ENCODE measurements around the gene VPS13A.
"Not testable (repeated sequence)": the region's sequence is repeated elsewhere in the genome, so short reads cannot be mapped to it uniquely, and the experiment has no call there.

Gene VPS13A

DNA sequence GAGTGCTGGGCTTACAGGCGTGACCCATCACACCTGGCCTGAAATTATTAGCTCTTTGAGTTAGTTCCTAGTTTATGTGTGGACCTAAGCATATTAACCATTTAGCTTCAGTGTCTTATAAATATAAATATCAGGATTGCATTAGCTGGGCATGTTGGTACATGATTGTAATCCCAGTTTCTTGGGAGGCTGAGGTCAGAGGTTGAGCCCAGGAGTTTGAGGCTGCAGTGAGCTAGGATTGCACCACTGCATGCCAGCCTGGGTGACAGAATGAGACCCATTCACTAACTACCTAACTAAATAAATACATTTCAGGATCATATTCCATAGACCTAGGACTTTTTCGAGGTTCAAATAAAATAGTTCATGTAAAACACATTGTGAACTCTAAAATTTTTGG is 129.8 kb downstream of the VPS13A start:
- no peak for DNase-seq

DNA sequence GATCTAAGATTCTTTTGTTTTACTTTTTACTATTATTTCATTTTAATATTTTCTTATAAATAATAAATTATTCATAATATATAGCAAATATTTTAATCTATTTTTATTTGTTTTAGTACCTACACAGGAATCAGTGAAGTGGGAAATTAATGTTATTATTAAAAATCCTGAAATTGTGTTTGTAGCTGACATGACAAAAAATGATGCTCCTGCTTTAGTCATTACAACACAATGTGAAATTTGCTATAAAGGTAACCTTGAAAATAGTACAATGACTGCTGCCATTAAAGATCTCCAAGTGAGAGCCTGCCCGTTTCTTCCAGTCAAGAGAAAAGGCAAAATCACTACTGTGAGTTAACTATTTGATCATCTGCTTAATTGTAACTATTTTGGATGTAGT is 138.7 kb downstream of the VPS13A start:
- DNase-seq, result no peak

DNA sequence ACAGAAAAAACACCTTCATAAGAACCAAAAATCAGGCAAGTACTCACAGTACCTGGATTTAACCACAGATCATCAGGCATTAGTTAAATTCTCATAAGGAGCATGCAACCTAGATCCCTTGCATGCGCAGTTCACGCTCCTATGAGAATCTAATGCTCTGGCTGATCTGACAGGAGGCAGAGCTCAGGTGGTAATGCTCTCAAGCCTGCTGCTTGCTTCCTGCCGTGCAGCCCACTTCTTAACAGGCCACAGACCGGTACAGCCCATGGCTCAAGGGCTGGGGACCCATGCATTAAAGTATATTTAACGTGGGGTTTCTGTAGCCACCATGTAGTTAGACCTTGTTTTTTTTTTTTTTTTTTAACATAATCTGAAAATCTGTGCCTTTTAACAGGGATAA is 147.7 kb downstream of the VPS13A start:
- DNase-seq, result no peak

DNA sequence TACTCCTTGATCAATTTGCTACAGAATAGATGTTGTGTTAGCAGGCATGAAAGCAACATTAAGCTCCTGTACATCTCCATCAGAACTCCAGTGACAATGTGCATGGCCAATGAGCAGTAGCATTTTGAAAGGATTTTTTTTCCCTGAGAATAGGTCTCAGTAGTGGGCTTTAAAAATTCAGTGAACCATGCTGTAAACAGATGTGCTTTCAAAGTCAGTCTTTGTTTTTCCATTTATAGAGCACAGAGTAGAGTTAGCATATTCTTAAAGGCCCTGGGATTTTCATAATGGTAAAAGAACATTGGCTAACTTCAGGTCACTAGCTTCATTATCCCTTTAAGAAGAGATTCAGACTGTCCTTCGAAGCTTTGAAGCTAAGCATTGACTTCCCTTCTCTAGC is 150.8 kb downstream of the VPS13A start:
- DNase-seq, result no peak

DNA sequence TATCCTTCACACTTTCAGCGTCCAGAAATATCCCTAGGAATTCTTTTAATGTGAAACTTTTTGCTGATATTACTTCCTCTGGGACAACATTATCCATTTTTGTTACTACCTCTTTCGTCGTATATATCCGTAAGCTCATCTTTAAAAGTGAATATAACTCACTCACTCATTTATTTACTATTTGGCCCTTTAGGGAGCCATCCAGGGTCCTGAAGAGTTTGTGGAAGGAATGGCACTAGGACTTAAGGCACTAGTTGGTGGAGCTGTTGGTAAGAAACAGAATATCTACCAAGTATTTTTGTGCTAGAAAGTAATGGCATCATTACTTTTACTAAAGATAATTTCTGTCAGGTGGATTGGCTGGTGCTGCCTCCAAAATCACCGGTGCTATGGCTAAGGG is 192.7 kb downstream of the VPS13A start:
- DNase-seq, result no peak

DNA sequence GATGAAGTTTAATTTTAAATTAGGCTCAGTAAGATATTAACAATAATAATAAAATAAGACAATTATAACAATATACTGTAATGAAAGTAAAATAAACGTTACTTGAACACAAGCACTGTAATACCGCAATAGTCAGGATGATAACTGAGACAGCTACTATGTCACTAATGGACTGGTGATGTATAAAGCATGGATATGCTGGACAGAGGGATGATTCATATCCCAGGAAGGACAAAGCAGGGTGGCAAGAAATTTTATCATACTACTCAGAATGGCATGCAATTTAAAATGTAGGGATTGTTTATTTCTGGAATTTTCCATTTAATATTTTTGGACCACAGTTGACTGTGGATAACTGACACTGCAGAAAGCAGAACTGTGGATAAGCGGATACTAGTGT is 196.9 kb downstream of the VPS13A start:
- no peak for DNase-seq

DNA sequence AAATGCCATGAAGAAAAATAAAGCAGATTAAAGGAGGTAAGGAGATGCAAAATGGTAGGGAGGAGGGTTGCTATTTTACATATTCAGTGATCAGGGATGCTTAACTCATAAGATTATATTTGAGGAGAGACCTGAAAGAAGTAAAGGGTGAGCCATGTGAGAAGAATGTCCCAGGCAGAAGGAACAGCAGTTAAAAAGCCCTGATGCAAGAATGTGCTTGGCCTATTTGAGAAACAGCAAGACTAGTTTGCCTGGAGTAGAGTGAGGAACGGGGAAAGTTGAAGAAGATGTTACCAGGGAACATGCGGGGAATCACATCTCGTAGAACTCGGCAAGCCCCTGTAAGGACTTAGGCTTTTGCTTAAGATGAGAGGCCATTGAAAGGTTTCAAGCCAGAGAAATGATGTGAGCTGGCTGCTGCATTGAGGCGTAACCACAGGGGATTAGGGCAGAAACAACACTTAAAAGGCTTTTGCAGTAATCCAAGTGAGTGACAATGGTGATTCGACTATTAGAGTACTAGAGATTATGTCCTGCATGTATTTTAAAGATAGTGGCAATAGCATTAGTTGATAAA is 198.7 kb downstream of the VPS13A start:
- no peak for DNase-seq

DNA sequence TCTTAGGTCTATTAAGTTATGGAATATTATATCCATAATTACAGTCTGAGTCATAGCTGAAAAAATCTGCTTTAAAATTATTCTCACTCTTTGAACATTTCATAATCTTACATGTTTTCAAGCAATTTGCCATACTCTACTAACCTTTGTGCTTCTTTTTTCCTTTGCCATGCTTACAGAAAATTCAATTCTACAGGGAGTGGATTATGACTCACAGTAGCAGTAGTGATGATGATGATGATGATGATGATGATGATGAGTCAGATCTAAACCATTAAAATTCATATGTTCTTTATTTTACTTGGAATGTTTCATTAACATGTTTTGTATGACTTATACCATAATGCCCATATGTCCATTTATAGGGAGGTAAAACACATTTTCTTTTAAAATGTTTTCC is 207.1 kb downstream of the VPS13A start:
- DNase-seq, result no peak

DNA sequence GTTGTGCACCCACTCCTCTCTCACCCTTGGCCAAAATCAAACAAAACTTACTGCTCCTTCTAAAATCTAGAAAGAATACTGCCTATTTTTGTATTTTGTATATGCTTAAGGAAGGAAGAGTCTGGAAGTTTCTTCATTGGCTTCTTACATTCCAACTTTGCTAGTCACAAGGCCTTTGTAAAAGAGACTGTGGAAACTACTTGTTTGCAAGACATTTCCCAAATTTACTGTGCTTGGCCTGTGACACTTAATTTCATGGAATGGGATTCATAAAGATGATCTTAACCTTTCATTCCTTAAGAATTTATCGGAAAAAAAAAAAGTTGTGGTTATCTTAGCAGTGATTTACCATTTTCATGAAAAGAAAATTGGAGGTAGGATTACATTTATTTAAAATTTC is 208.9 kb downstream of the VPS13A start:
- DNase-seq, result no peak

DNA sequence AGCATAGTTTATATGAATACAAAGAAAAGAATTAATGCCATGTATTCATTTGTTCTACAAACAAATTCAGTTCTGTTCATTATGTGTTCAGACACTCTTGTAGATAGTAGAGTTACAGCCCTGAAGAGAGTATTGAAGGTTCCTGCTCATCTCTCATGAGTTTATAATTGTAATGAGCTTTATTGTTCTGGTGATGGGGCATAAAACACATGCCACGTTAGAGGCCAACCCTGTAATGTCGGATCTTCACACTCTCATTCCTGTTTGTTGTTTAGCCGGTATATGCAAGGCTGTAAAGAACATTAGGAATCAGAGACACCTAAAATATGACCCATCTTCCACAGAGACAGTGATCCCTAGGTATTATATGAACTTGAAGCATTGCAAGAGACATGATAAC is 214.5 kb downstream of the VPS13A start:
- DNase-seq, result no peak

DNA sequence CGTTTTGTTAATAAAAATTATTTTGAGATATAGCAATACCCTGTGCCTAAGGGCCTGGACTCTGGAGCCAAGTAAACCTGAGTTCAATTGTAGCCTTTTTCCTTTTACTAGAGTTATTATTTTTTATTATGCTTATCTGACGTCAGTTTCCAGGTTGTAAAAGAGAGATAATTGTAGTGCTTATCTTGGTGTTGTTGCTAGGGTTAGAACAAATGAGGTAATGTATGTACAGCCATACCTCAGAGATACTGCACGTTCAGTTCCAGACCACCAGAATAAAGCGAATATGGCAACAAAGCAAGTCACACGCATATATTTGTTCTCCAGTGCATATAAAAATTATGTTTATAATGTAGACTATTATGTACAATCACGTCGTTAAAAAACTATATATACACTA is 215.0 kb downstream of the VPS13A start:
- no peak for DNase-seq

DNA sequence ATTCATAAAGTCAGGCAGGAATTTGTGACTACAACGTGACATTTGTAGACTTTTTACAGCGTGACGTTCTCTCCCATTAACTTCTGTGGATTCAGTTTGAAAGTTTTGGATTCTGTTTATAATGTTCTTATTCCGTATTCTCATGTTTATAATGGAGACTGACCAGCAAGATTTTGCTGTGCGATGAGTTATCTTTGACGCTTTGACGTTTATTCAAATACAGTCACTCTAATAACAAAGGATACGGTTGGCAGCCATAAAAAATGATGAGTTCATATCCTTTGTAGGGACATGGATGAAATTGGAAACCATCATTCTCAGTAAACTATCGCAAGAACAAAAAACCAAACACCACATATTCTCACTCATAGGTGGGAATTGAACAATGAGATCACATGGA is 221.2 kb downstream of the VPS13A start:
- not testable (repeated sequence) for DNase-seq

DNA sequence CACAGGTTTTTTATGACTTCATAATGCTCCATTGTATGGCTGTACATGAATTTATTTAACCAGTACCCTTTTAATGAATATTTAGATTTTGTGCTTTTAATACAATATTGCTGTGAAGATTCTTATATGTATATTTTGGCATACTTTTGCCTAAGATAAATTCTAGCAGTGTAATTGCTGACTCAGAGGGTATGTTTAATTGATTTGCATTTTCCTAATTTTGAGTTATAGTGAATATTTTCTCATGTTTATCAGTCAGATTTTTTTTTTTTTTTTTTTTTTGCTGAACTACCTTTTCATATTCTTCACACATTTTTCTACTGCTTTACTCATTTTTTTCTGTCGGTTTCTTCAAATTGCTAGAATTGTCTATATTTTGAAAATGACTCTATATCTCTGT is 222.6 kb downstream of the VPS13A start:
- DNase-seq, result no peak

DNA sequence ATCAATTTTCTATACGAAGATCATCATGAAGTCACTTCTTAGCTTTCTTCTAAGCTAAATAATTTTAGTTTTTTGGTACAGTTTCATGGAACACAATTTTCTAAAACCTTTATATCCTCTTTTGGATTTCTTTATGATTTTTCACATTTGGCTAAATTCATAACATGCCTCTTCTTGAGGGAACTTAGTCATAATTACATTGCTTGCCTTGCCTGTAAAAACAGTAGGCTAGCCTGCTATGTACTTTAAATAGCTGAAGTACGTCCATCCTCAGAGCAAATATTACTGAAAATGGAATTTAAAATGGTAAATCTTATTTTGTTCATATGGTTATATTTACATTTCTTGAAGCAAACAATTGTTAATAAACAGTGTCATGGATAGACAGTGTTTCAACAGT is 225.0 kb downstream of the VPS13A start:
- DNase-seq, result no peak

DNA sequence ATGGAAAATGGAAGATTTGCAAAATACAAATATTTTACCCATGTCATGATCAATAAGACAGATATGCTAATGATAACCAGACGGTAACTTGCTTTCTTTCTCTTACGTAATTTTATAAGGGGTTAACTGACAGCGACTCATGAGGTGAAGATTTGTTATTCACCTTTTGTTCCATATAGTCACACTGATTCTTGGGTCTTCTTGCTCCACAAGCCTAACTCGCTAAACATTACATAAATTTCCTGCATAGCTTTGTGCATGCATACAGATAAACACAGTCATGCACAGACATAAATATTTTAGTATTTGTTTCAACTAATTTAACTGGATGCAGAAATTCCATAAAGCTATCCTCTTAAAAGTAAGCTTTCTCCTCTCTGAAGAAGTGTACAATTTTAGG is 225.9 kb downstream of the VPS13A start:
- DNase-seq, result no peak

DNA sequence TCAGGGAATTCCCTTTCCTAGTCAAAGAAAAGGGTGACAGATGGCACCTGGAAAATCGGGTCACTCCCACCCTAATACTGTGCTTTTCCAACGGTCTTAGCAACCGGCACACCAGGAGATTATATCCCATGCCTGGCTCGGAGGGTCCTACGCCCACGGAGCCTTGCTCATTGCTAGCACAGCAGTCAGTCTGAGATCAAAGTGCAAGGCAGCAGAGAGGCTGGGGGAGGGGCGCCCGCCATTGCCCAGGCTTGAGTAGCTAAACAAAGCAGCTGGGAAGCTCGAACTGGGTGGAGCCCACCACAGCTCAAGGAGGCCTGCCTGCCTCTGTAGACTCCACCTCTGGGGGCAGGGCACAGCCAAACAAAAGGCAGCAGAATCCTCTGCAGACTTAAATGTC is 231.2 kb downstream of the VPS13A start:
- DNase-seq, result not testable (repeated sequence)

DNA sequence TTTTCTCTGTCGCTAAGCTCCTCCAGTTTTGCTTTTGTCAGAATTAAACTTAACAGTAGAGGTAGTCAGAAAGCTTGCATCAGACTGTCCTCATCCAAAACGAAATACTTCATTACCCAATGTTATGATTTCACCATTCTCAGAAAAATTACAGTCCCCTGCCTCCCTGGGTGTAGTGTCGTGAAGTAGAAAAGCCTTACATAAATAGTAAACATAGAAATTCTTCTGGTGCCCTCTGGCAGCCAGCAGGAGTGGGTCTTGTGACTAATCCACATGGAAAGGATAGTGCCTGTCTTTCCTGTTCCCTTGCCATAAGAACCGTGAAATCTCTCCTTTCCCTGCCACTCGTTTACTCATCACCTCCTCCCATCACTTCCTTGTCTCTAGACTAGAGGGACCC is 240.2 kb downstream of the VPS13A start:
- DNase-seq, result no peak

DNA sequence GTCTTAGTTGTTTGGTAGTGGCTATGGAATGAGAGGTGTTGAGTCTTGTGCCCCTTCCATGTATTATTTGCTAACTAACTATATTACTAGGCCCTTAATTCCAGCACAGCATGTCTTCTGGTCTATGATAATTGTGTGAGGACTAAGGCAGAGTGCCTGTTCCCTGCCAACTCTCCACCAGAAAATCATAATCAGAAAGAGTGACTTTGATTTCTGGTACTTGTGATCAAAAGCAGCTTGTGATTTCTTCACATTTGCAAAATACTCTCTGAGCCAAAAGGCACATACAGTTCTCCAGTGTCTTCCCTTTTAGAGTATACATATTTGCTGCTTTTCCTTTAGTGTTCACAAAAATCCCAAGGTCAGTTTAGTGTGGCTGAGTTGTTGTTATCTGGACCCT is 240.9 kb downstream of the VPS13A start:
- DNase-seq, result no peak

DNA sequence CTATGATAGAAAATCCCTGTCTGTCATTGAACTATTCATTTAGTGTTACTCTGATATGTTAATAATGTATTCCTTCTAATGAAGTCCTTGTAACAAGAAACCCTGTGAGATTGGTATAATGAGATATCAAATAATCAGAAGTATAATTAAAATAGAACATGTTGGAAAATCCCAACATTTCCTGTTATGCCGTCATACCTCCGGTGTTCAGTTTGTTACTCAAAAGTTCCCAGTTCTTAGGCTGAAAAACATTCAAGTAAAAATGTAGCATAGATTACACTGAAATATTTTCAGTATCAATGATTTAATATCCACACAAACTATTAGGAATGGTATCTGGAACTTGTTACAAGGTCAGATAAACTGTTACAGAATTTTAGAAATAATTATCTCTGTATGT is 243.3 kb downstream of the VPS13A start:
- no peak for DNase-seq

DNA sequence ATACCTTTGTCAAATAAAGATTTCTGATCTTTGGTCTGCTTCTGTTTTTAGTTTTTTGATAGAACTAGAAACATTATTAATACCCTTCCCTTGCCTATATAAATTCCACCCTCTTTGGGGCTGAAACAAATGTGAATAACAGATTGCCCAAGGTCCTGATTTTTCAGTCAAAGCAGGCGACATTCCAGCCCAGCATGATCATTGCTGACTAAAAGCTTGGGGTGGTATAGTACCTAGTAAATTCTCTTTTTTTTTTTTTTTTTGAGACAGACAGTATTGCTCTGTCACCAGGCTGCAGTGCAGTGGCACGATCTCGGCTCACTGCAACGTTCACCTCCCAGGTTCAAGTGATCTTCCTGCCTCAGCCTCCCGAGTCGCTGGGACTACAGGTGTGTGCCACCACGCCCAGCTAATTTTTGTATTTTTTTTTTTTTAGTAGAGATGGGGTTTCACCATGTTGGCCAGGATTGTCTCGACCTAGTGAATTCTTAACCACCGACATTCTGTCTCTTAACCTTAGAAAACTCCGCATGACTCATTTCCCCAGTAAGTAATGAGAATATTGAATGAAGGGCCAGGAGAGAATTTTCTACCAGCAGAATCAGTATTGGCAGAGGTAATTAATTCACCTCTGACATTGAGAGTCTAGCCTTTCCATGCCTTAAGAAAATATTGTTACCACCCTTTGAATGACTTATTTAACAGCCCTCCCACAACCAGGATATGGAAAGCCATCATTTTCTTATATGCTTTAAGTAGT is 244.4 kb downstream of the VPS13A start:
- no peak for DNase-seq

DNA sequence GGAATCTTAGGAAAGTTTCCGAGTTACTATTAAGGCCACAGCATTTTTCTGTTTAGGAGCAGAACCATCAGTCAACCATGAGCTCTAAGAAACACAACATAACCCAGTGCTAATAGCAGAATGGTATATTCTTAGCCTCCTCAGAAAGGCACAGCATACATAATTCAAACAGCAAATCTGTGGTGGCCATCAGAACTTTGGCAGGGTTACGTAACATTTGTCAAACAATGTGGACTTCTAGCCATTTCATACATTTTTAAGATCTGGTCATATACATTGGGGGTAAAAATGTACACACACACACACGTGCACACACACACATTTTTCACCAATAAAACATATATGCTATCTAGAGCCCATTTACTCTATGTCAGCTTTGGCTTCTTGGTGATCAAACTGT is 245.6 kb downstream of the VPS13A start:
- no peak for DNase-seq

DNA sequence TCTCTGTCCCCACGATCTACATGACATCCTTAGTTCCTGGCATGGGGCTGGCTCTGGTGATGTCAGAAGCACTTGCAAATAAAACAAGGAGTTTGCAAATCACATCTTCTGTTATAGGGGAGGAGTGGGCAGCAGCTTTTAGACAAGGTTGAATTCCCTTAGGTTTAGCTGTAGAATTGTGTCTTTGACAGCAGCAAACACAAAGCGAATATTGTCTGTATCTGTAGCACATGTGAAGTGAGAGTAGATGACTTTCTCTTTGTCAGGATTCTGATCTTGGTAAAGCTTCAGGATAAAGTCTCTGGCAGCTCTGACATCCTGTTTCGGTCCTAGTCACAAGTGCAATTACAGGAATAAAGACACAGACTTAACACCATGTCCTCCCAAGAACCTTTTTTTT is 246.5 kb downstream of the VPS13A start:
- DNase-seq, result no peak

DNA sequence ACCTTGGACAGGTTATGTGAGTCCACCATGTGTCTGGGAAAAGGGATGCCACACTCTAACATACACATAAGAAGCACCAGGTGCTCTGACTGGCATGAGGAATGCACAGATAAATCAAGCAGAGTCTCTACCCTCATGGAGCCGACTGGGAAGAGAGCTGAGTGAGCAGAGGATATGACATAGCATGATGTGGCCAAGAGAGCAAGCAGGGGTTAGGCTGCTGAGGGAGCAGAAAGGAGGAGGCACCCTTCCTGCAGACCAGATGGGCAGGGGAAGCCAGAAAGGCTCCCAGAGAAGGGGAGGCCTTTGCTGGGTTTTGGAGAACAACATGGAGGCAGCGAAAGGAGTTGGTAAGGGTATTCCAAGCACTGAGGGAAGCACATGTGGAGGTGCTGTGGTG is 247.7 kb downstream of the VPS13A start:
- DNase-seq, result no peak

DNA sequence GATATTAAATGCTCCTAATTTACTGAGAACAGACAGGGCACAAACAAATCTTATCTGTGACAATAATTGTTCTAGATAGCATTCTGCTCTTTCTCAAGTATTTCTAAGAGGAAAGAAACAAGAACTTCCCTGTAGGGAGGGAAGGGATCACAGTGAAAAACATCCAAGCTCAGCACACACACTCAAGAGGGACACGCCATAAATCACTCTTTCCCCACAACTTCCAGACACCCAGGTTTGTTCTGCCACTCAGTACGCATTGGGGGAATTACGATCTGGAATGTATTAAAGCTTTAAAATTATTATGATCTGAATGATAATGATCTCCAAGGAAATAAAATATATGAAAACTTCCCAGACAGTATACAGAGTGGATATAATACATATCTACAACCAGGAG is 249.4 kb downstream of the VPS13A start:
- DNase-seq, result no peak

DNA sequence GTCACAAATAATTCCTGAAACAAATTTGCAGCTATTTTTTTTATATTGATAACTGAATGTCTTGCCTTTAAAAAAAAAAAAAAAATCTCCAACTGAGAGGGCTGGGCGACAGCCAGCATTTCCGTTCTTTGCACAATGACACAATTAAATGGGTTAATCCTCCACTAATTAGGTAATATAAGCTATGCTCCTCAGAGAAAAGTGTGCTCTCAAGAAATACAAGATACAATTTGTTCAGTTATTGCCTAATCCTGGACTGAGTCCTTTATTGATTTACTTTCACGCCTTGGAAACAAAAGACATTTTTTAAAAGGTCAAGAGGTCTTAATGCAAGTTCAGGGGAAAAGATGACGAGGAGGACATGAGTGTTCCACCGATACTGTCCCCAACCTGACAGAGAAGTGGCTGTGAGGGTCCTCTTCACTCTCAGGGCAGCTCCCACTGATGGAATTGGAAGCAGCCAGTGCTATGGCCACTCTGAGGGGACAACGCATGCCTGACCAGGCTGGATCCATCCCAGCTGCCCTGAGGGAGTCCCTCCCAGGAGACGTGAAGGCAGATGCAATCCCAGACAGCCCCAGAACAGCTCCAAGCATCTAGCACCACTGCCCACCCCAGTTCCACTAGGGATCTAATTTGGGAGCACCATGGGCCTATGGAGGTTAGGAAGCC is 250.1 kb downstream of the VPS13A start:
- DNase-seq, result no peak
